GM18870 (cell line): Measurements from ENCODE around the gene CD300H.
"Not testable (repeated sequence)": the region's sequence is repeated elsewhere in the genome, so short reads cannot be mapped to it uniquely, and the experiment has no call there.

Source experiments
- ATAC-seq: cut with Tn5 transposase; IDR thresholded peaks from one replicate; pipeline ENCODE4 v1.9.1; 2021; ENCODE audit warnings: moderate library complexity; ENCODE audit not compliant: unreplicated experiment

CD300H gene

GRCh38 chr17:74528491-74529199, 38.7 kb downstream of the CD300H start:
- peak; percentile 75 for ATAC-seq

GRCh38 chr17:74527756-74528155, 39.6 kb downstream of the CD300H start:
- ATAC-seq, result no peak

DNA sequence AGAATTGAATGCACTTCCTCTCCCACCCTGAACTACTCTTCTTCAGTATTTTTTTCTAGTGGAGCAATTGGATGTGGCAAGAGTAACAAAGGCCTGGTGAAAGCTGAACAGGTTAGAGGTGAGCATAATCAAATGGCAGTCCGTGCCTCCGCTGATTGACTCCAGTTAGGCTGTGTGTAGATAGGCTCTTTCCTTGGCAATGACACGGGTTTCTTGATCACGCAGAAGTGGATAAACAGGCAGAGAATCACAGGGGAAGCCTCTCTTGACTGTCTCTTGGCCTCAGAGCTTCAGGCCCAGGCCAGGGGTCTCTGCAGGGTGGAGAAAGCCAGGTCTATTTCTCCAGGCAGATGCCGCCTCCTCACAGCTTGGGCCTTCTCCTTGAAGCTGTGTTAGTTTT, 40.2 kb downstream of the CD300H start:
- no peak for ATAC-seq

DNA sequence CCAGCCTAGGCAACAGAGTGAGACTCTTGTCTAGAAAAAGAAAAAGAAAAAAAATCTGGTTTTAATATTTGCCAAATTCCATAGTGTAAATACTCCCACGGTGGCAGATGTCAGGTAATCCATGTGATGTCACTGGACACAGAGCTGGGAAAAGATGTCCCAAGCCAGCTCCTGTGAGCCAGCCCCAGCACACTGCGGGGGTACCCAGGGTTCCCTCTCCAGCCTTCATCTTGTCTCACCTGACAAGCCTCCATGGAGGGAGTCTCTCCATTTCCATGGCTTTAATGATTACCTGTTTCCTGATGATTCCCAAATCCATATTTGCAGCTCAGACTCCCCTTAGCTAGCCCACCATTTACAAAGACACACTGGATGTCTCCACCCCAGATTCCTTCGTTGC, 40.6 kb downstream of the CD300H start:
- ATAC-seq, result no peak

- ATAC-seq, result no peak
These were observed 41.5 kb downstream of the CD300H start for GRCh38 chr17:74525781-74526288.

GRCh38 chr17:74525465-74525725, 41.9 kb downstream of the CD300H start:
- no peak for ATAC-seq

DNA sequence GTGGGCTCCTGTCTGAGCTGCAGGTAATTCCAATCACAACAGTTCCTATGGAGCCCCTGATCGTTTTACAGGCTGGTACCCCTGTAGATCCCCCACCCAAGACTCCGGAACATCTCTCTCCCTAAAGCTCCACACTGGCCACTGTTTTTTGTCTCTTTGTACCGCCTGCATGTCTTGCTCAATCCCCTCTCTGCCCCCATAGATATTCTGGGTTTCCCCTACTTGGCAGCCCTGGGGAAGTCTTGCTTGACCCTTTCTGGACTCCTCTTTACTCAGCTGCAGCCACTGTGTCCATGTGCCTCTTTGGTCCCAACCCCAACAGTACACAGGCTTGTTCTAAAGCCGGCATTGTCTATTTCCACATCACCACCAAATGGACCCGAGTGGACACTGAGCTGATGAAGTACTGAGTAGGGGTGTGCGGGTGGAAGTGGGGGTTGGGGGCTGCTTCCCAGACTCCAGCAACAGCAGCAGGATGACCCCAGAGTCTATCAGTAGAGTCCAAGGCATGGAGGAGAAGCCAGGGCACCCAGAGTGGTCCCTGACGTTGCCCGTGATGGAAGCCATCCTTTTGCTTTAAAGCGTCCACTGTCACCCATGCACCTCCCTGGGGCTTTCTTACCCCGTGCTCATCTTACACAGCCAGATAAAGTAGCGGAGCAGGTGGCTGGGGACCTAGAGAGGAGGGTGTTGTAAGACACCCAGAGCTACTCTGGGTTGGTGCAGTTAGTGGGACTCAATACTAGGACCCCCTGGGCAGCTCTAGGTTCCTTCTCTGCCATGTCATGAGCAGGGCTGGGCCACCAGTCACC, 42.5 kb downstream of the CD300H start:
- no peak for ATAC-seq

DNA sequence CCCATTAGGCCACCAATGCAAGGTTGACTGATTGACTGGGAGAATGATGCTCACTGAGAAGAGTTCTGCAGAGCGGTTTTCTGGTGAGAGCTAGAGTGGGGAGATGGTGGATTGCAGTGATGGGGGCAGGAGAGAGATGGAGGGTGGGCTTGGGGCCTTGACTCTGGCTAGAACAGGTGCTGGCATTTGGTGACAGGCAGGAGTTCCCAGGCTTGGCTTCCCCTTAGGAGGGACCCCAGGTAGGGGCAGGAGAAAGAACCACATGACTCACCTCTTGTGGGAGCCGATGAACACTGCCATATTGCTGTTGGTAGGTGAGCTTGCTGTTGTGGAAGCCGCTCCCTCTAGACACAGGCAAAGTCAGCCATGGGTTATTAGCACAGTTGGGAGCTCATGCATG, 44.0 kb downstream of the CD300H start:
- ATAC-seq, result no peak

DNA sequence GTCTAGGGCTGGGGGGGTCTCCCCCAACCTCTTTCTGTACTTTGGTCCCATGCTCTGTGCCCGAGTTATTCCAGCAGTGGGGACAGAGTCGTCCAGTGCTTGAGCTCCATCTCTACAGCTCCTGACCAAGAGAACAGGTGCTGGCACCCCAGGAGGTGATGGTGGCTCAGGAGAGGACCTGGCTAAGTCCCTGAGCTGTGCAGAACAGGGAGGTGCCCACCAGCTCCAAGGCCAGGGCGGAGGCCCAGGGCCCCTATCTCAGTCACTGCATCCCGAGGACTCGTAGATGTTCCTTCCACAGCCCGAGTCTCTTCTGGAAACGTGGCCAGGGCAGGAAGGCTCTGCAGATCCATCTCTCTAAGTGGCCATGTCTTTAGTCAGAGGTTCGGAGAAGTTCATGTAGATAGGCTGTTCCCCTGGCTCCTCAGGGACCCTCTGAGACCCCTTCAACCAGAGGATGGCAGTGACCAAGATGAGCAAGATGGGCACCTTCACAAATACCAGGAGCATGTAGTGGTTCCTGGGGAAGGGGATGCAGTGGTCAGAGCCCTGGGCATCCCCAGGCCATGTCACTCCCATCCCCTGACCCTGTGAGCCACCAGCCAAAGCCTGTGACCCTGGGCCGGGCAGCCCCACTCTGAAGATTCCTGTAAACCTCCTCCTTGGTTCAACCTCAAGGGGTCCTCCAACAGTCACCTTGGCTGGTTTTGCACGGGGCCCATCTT, 44.8 kb downstream of the CD300H start:
- no peak for ATAC-seq

- no peak for ATAC-seq
These were observed 45.6 kb downstream of the CD300H start for GRCh38 chr17:74521701-74522201.

- no peak for ATAC-seq
These were observed 46.4 kb downstream of the CD300H start for GRCh38 chr17:74520790-74521480.

GRCh38 chr17:74520016-74520434, 47.3 kb downstream of the CD300H start:
- no peak for ATAC-seq

DNA sequence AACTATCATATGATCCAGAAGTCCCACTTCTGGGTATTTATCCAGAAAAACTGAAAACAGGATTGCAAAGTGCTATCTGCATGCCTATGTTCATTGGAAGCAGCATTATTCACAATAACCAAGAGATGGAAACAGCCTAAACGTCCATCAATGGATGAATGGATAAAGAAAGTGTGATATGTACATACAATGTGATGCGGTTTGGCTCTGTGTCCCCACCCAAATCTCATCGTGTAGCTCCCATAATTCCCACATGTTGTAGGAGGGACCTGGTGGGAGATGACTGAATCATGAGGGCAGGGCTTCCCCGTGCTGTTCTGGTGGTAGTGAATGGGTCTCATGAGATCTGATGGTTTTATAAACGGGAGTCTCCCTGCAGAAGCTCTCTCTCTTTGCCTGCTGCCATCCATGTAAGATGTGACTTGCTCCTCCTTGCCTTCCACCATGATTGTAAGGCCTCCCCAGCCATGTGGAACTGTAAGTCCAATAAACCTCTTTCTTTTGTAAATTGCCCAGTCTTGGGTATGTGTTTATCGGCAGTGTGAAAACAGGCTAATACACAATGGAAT, 48.8 kb downstream of the CD300H start:
- ATAC-seq, result not testable (repeated sequence)

DNA sequence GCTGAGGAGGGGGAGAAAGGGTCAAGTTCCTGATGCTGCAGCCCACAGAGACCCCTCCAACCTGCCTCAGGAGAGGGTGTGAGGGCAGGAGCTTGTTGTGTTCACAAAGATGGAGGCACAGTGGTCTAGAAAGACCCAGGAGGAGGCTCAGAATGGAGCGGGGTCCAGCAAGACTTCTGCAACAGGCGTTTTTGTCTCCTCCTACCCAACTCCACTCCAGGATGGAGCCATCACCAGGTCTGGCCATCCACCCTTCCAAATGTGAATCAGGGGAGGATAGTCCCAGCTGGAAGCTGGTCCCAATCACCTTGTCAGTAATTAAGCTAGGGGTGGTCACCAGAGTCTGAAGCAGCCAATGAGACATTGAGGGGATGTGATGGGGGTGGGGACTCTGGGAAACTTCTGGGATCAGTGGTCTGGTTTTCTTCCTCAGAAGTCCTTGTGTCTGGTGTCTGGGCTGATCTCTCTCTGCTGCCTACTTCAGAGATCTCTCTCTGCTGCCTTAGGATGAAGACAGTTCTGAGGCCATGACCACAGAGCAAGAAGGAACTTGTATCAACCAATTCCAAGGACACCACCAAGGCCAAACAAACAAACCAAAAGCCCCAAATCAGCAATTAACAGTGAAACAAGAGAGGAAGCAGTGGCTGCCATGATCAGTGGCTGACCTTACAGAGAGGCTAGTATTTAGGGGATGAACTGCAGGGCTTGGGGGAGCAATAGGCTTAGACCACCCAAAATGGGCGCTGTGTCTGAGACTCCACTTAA, 50.6 kb downstream of the CD300H start:
- no peak for ATAC-seq

DNA sequence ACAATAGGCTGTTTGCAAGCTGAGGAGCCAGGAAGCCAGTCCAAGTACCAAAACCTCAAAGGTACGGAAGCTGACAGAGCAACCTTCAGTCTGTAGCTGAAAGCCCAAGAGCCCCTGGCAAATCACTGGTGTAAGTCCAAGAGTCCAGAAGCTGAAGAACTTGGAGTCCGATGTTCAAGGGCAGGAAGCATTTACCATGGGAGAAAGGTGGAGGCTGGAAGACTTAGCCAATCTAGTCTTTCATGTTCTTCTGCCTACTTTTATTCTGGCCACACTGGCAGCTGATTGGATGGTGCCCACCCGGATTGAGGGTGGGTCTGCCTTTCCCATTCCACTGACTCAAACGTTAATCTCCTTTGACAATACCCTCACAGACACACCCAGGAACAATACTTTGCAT, 51.4 kb downstream of the CD300H start:
- ATAC-seq, result no peak

- ATAC-seq, result no peak
These were observed 52.5 kb downstream of the CD300H start for GRCh38 chr17:74514632-74515334.

GRCh38 chr17:74513987-74514631, 53.2 kb downstream of the CD300H start:
- ATAC-seq, result no peak

- peak; percentile 50 for ATAC-seq
These were observed 54.7 kb downstream of the CD300H start for GRCh38 chr17:74512624-74513091.

DNA sequence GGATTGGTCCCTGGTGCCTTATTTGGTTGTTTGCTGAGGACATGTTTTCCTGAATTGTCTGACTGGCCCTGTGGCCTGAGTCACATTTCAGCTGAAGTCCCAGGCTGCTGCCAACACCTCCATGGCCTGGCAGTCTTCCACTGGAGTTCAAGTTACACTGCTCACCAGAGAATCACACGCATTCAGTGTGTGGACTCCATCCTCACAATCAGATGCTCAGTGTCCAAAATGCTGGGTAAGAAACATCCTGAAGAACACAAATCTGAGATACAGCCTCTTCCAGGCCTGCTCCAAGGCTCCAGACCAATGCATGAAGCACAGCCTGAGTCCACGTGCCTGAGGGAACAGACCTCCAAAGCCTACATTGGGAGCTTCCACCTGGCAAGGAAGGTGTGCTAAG, 55.3 kb downstream of the CD300H start:
- ATAC-seq, result no peak
